Lung (tissue), 12 donors: ENCODE results near the gene MUC5AC. TPM values are rescaled to one million over a fixed set of nuclear protein-coding genes. Genes with fewer than 3 reads are reported as not detected.

Experiments
- ATAC-seq: fragments of 200-7000 bp; cut with Tn5 transposase; one replicate; pipeline ENCODE4 v1.9.1; 2020; ENCODE audit warnings: moderate number of reproducible peaks; ENCODE audit not compliant: insufficient read depth, low FRiP score
- DNase-seq, 3 donors: peaks; one replicate each; pipeline ENCODE4 v3.0.0-alpha.2; 2013 to 2017
- H3K27ac ChIP-seq, 2 donors: one replicate each; pipeline ENCODE4 v1.5.1; 2013; ENCODE audit warnings: mild to moderate bottlenecking in 2 of 2, moderate library complexity in 2 of 2, control low read depth in 1 of 2, inconsistent platforms in 1 of 2, low read depth in 1 of 2, low read length in 1 of 2
- H3K27me3 ChIP-seq, 3 donors: one replicate each; pipeline ENCODE4 v1.5.1; 2013; ENCODE audit warnings: low read length in 2 of 3; ENCODE audit not compliant: control insufficient read depth in 3 of 3, insufficient read depth in 3 of 3
- H3K36me3 ChIP-seq, 4 donors: one replicate each; pipeline ENCODE4 v1.5.1; 2013; ENCODE audit warnings: low read length in 4 of 4, mild to moderate bottlenecking in 1 of 4, moderate library complexity in 1 of 4; ENCODE audit not compliant: control insufficient read depth in 4 of 4, insufficient read depth in 4 of 4
- H3K4me1 ChIP-seq, 5 donors: one replicate each; pipeline ENCODE4 v1.5.1; 2013; ENCODE audit warnings: low read length in 5 of 5, mild to moderate bottlenecking in 2 of 5, moderate library complexity in 1 of 5; ENCODE audit not compliant: control insufficient read depth in 5 of 5, insufficient read depth in 5 of 5
- H3K4me3 ChIP-seq: one replicate; pipeline ENCODE4 v1.5.1; 2013; ENCODE audit warnings: mild to moderate bottlenecking, control low read depth, moderate library complexity
- H3K9ac ChIP-seq, 2 donors: one replicate each; pipeline ENCODE4 v1.5.1; 2013; ENCODE audit warnings: low read length in 2 of 2, control low read depth in 1 of 2; ENCODE audit not compliant: insufficient read depth in 1 of 2
- H3K9me3 ChIP-seq, 4 donors: one replicate each; pipeline ENCODE4 v1.5.1; 2013; ENCODE audit warnings: low read length in 3 of 4, mild to moderate bottlenecking in 1 of 4, moderate library complexity in 1 of 4; ENCODE audit not compliant: control insufficient read depth in 4 of 4, insufficient read depth in 3 of 4
- WGBS, 2 donors: extraction: QIAGEN DNeasy Blood & Tissue Kit; methylation state at CpG; one replicate each; pipeline ENCODE4 v1.1.7; 2013; 5-methylcytosine and 5-hydroxymethylcytosine counted together
- polyA plus RNA-seq, 2 donors: library from polyadenylated mRNA; stranded (reverse); fragments of 200-250 nt; gene quantifications; one replicate each; pipeline ENCODE4 v1.2.1, GENCODE V29; 2013
- total RNA-seq, 2 donors: library from RNA; depleted of rRNA in 1 of 2; stranded (reverse); fragments of >200 nt in 1 of 2; gene quantifications; one replicate each; pipeline ENCODE4 v1.2.1, GENCODE V29; 2014 to 2021
- TF ChIP-seq, protein P1 (sequence below): IDR thresholded peaks from 2 replicates; pipeline ENCODE4 v1.5.1; 2012; ENCODE audit warnings: mild to moderate bottlenecking; ENCODE audit errors: control extremely low read depth, extremely low read depth
- donor health status: control.
- donor health status: control.
- donor health status: Bipolar disorder and iron deficiency.
- donor health status: healthy.
- donor health status: DM: yes; HTN: yes; CAD: no.

Gene MUC5AC
- total and polyA plus RNA-seq, 4 donors = 0.46 to 1.3 (median 1.0) TPM

GRCh38 chr11:1168256-1168655 lies 10.5 kb downstream of the MUC5AC start:
- no peaks in the 10 kb centered on the region for H3K27me3 ChIP-seq
- H3K36me3 ChIP-seq = no peaks in the 10 kb centered on the region
- H3K27ac ChIP-seq = no peak overlapping the region
- H3K4me3 ChIP-seq = no peak overlapping the region
- peaks cover 0 to 5% (median 0%) of the 10 kb centered on the region in 4 donors for H3K9me3 ChIP-seq
- TF ChIP-seq, protein P1, sequence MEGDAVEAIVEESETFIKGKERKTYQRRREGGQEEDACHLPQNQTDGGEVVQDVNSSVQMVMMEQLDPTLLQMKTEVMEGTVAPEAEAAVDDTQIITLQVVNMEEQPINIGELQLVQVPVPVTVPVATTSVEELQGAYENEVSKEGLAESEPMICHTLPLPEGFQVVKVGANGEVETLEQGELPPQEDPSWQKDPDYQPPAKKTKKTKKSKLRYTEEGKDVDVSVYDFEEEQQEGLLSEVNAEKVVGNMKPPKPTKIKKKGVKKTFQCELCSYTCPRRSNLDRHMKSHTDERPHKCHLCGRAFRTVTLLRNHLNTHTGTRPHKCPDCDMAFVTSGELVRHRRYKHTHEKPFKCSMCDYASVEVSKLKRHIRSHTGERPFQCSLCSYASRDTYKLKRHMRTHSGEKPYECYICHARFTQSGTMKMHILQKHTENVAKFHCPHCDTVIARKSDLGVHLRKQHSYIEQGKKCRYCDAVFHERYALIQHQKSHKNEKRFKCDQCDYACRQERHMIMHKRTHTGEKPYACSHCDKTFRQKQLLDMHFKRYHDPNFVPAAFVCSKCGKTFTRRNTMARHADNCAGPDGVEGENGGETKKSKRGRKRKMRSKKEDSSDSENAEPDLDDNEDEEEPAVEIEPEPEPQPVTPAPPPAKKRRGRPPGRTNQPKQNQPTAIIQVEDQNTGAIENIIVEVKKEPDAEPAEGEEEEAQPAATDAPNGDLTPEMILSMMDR = no peak
- no peak for DNase-seq
- no peaks in the 10 kb centered on the region for H3K4me1 ChIP-seq
- no peak overlapping the region for H3K9ac ChIP-seq
- ATAC-seq = no peak
- WGBS, 2 donors = 91 to 93% methylated on average over 11 of the region's 11 CpGs

DNA sequence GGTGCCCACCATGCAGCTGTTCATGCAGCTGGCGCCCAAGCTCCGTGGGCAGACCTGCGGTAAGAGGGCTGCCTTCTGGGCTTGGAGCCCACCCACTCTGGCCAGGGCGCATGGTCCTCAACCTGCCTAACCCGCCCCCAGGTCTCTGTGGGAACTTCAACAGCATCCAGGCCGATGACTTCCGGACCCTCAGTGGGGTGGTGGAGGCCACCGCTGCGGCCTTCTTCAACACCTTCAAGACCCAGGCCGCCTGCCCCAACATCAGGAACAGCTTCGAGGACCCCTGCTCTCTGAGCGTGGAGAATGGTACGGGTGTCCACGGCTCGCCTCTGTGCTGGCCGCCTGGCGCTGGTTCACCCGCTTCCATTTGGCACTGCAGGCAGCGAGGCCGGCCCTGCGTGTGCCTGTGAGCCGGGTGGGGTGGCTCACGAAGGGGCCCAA lies 11.0 kb downstream of the MUC5AC start:
- no peak overlapping the region for H3K27ac ChIP-seq
- H3K9me3 ChIP-seq = peaks cover 0 to 5% (median 0%) of the 10 kb centered on the region in 4 donors
- H3K27me3 ChIP-seq = no peaks in the 10 kb centered on the region
- no peak overlapping the region for H3K4me3 ChIP-seq
- 93 to 96% methylated on average over 23 of the region's 23 CpGs for WGBS, 2 donors
- ATAC-seq (no peak), DNase-seq (no peak)
- H3K4me1 ChIP-seq = no peaks in the 10 kb centered on the region
- TF ChIP-seq, protein P1 = no peak
- H3K9ac ChIP-seq = no peak overlapping the region
- H3K36me3 ChIP-seq = no peaks in the 10 kb centered on the region

DNA sequence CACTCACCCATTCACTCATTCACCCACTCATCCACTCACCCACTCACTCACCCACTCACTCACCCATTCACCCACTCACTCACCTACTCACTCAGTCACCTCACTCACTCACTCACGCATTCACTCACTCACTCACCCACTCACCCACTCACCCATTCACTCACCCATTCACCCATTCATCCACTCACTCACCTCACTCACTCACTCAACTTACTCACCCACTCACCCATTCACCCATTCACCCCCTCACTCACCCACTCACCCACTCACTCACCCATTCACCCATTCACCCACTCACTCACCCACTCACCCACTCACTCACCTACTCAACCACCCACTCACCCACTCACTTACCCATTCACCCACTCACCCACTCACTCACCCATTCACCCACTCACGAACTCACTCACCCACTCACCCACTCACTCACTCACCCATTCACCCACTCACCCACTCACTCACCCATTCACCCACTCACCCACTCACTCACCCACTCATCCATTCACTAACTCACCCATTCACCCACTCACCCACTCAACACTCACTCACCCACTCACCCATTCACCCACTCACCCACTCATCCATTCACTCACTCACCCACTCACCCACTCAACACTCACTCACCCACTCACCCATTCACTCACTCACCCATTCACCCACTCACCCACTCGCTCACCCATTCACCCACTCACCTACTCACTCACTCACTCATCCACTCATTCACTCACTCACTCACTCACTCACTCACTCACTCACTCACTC lies 13.7 kb downstream of the MUC5AC start:
- Histone ChIP-seq H3K4me1 (no peaks in the 10 kb centered on the region), H3K27ac (no peak overlapping the region), H3K9ac (no peak overlapping the region), H3K9me3 (peaks cover 0 to 5% (median 0%) of the 10 kb centered on the region in 4 donors), H3K36me3 (no peaks in the 10 kb centered on the region), H3K4me3 (no peak overlapping the region), H3K27me3 (no peaks in the 10 kb centered on the region)
- TF ChIP-seq, protein P1 = no peak
- 46 to 88% methylated on average over 2 of the region's 3 CpGs for WGBS, 2 donors
- no peak for DNase-seq
- no peak for ATAC-seq
